ENCODE results near the gene INO80B.
"Not testable (repeated sequence)": the region's sequence is repeated elsewhere in the genome, so short reads cannot be mapped to it uniquely, and the experiment has no call there.

INO80B gene

GRCh38 chr2:74425523-74425922 lies 29.4 kb upstream of the INO80B start:
- no peak for DNase-seq (ENCODE audit: low read depth in 2 of 2)

- DNase-seq (ENCODE audit: low read depth in 2 of 2) = no peak
Observed at GRCh38 chr2:74426181-74426758, 28.6 kb upstream of the INO80B start.

- no peak for DNase-seq (ENCODE audit: low read depth in 2 of 2)
Observed at GRCh38 chr2:74427551-74427950, 27.3 kb upstream of the INO80B start.

- no peak for DNase-seq (ENCODE audit: low read depth in 2 of 2)
Observed at GRCh38 chr2:74428675-74429074, 26.2 kb upstream of the INO80B start.

GRCh38 chr2:74429487-74430451 lies 25.1 kb upstream of the INO80B start:
- DNase-seq (ENCODE audit: low read depth in 2 of 2) = no peak

DNA sequence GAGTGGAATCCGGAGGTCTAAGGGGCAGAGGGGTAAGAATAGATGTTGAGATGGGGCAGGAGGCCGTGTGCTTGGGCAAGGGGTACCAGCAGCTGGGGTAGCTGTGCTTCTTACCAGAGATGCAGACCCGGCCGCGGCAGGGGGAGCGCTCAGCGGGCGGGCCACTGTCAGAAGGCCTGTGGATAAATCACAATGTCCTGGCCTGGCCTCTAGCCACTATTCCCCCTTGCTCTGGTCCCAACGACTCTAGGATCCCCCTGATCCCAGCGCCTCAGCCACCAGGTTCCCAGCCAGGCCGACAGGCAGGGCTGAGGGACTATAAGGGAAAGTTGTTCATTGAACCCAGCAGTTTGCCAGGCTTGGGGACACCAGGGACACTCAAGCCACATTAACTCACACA lies 24.4 kb upstream of the INO80B start:
- no peak for DNase-seq (ENCODE audit: low read depth in 2 of 2)

DNA sequence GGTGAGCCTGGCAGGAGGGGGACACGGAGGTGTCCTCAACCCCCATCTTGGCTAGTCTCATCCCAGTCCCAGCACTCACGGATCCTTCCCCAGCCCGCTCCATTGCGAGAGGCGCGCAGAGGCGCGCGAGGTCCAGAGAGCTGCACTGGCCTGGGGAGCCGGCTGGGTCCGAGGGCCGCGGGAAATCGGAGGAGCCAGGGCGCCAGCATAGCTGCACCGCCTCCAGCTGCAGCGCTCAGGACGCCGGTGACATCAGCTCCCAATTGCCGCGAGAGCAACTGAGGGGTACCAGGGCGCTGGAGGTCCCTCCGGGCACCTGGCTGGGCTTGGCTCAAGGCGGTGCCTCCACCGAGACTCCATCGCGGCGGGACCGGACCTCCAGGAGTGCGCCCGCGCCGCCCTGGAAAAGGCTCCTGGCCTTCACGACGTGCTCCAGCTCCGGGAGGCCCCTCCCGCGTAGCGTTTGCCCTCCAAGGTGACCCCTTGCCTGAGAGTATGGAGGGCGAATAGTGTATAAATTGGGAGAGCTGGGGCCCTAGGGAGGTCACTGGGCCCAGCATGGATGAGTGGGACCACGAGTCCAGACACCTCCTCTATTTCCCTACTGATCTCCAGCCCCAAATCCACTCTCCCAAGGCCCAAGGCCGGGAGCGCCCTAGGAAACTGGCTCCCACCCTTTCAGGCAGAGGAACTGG lies 18.6 kb upstream of the INO80B start:
- DNase-seq (ENCODE audit: low read depth in 2 of 2) = no peak

- no peak for DNase-seq (ENCODE audit: low read depth in 2 of 2)
Observed at GRCh38 chr2:74436848-74437695, 17.8 kb upstream of the INO80B start.

DNA sequence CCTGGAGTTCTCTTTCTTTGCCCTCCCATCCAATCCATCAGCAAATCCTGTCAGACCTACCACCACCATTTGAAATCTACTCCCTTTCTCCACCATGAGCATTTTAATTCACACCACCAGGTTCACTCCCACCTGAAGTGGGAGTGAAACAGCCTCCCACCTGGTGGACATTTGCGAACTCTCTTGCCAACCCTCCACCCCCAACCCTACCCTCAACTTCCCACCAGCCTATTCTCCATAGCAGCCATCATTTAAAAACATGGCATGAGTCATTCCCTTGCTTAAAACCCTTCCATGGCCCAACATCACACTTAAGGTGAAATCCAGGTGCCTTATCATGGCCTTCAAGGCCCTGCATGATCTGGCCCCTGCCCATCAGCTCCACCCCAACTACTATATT lies 16.6 kb upstream of the INO80B start:
- DNase-seq (ENCODE audit: low read depth in 2 of 2) = no peak

DNA sequence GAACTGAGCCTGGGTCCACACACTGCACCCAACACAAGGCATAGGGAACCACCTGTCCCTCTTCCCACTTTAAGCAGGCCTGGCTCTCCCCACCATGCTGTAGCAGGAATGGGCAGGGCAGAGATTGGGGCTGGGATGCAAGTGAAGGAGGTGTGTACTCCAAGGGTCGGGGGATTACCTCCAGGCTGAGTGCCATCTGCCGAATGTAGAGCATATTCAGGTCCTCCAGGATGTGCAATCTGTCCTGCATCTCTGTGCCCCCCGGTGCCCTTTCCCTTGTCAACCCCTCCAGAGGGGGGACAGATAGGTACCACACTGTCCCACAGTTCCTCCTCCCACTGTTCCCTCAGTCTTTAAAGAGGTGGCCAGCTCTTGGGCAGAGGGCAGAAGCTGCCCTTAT lies 15.5 kb upstream of the INO80B start:
- DNase-seq (ENCODE audit: low read depth in 2 of 2) = no peak

DNA sequence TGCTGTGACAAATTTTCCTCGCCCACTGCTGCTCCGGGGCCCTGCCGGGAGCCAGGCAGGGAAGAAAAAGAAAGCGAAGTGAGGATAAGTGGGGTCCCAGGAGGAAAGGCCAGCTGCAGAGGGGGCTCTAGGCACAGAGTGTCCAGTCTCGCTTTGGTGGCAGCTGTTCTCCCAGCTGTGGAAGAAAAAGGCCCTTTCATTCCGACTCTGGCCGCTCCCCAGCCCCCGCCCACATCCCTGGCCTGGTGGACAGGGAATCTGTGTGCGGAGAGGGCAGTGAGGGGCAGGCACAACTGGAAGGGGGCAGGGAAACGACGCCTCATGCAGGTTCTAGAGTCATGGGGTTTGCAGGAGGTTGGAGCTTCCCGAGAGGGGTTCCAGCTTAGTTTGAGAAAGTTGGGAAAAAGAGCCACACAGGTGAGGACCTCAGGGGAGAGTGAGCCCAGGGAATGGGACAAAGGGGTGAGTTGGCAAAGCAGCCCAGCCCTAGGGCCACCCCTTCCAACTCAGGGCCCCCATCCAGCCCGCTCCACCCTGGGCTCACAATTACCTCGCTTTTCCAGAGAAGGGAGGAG lies 15.0 kb upstream of the INO80B start:
- DNase-seq (ENCODE audit: low read depth in 2 of 2) = no peak

GRCh38 chr2:74440378-74441169 lies 14.3 kb upstream of the INO80B start:
- DNase-seq (ENCODE audit: low read depth in 2 of 2) = peak; percentile 52 to 55

DNA sequence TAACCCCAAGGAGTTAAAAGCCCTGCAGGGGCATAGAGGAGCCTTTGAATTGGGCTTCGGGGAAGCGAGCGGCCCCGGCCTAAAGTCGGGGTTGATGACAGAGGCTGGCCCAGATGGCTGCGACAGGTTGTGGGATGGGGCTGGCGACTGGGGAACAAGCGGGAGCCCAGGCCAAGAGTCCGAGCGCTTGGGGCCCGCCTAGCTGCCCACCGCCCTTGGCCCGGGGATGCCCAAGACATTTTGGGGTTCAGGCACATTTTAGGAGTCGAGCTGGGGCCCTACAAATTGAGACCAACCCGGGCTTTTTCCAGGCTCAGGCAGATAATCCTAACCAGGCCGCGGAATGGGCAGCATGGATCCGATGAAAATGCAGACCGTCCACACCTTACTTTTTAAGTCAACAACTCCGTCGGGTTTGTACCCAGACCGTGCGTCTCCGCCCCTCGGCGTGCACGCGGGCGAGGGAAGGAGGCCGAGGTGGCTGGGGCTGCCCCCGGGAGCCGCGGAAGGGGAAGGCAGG lies 13.7 kb upstream of the INO80B start:
- no peak for DNase-seq (ENCODE audit: low read depth in 2 of 2)

DNA sequence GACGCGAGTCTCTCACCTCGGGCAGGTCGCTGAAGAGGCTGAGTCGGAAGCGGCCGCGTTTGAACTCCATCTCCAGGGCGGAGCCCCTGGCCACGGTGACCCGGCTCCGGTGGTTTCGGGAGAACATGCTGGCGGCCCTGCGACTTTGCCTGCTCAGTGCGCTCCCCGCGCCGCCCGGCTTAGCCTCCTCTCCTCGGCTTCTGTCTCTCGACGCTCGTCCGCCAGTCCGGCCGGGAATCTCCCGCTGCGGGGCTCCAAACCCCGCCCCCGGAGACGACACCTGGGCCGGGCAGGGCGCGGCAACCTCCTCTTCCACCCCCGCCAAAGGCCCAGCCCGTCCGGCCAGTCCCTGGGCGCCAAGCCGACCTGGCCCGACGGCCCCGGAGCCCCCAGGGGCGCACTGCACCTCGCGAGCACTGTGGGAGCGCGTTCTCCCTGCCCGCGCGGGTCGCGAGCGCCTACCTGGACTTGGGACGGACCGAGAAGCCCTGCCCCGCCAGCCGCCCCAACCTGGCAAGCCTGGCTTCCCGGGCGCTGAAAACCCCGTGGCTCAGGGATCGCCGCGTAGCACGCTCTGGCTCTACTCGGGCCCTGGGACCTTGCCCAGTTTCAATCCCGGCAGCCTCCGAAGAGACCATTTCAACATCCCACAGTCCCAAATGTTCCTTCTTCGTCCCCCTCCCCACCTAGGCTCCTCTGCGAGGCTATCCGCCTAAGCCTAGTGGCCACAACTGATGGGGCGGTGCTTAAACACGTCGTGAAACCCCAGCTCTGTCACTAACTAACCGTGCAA lies 13.0 kb upstream of the INO80B start, which contains the start of gene RTKN:
RTKN (minus strand) TSS at position 248 of the 793 bp plus-strand sequence; CDS start at position 127, 121 bp downstream.
- no peak for DNase-seq (ENCODE audit: low read depth in 2 of 2)

- not testable (repeated sequence) for DNase-seq (ENCODE audit: low read depth in 2 of 2)
Observed at GRCh38 chr2:74442483-74443297, 12.2 kb upstream of the INO80B start.

DNA sequence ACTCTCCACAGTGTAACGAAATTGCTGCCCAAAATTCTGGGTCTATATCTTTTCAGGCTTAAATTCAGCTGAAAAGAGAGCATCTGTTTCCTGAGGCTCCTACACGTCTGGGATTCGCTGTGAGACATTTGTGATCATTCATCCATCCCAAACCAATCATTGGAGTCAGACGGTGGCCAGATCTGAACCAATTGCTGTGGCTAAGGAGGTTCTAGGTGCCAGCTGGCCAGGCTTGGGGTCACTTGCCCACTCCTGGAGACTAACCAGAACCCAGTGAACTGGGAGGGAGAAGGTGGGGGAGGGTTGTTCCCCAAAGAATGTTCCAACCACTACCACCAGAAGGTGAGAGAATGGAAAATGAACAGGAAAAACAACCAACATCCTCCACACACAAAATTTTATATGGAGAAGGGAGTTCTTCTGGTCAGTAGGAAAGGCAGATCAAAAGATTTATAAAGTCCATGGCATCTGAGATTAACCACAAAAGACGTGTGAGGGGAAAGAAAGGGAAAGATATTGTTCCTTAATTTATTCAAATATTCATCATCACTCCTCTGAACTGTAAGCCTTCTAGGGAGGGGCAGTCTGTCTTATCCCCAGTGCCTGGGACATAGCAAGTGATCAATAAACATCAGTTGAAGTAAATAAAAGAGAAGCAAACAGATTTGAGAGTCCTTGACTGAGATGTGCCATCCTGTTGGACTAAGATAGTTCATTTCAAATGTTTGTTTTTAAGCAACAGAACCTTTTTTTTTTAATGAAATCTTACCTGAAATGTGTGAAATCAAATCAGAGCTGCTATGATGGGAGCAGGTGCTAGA lies 10.2 kb upstream of the INO80B start:
- DNase-seq (ENCODE audit: low read depth in 2 of 2) = no peak

- no peak for DNase-seq (ENCODE audit: low read depth in 2 of 2)
Observed at GRCh38 chr2:74447230-74447999, 7.5 kb upstream of the INO80B start.

Measured in fibroblast of skin of left quadriceps (primary cell).